Activated CD8-positive, alpha-beta memory T cell treated with anti-CD3 and anti-CD28 coated beads, Interleukin-2, amount 10 ng/mL, durations not matched to agents 7 days and 5 days (primary cell): ENCODE results near the gene IRAK3. TPM values are rescaled to one million over a fixed set of nuclear protein-coding genes. Genes with fewer than 3 reads are reported as not detected.
"Not testable (repeated sequence)": the region's sequence is repeated elsewhere in the genome, so short reads cannot be mapped to it uniquely, and the experiment has no call there.

Experiments used
- ATAC-seq: fragments of 150-1000 bp; cut with Tn5 transposase; one replicate; pipeline ENCODE4 v1.10.0; 2021; ENCODE audit warnings: moderate library complexity
- CTCF ChIA-PET: fragments of 350-600 bp; sonication (Branson Sonifier 250); formaldehyde crosslinking; loops from one replicate; lab custom pipeline; 2021; ENCODE audit warnings: antibody characterized with exemption; lab: Charles Lee
- DNase-seq: peaks from one replicate; pipeline ENCODE4 v3.0.0-alpha.2; 2020
- H3K27ac Mint-ChIP-seq: one replicate; pipeline ENCODE4 v1.8.0; 2021; ENCODE audit warnings: mild to moderate bottlenecking, mixed read lengths
- H3K27me3 Mint-ChIP-seq: one replicate; pipeline ENCODE4 v1.8.0; 2021; ENCODE audit warnings: mixed read lengths
- H3K36me3 Mint-ChIP-seq: one replicate; pipeline ENCODE4 v1.8.0; 2021; ENCODE audit warnings: mild to moderate bottlenecking, mixed read lengths
- H3K4me1 Mint-ChIP-seq: one replicate; pipeline ENCODE4 v1.8.0; 2021; ENCODE audit warnings: mixed read lengths
- H3K4me3 Mint-ChIP-seq: one replicate; pipeline ENCODE4 v1.8.0; 2021; ENCODE audit warnings: mild to moderate bottlenecking, moderate library complexity, mixed read lengths
- H3K9me3 Mint-ChIP-seq: one replicate; pipeline ENCODE4 v1.8.0; 2022; ENCODE audit warnings: low read depth, mixed read lengths
- total RNA-seq, 2 experiments: library from RNA; stranded (reverse); gene quantifications; one replicate each; pipeline ENCODE4 v1.2.3, GENCODE V29; 2021

IRAK3 gene
- total RNA-seq, 2 experiments from 2014 or later, result 0.20 to 0.52 TPM

GRCh38 chr12:66288121-66288520, 99.1 kb downstream of the IRAK3 start:
- DNase-seq, result peak; percentile 72
- Mint-ChIP-seq H3K27me3 (no peaks in the 10 kb centered on the region), H3K9me3 (peaks cover 2% of the 10 kb centered on the region), H3K4me1 (peaks cover 63% of the 10 kb centered on the region), H3K27ac (peak overlapping the region; percentile 93), H3K36me3 (peaks cover 29% of the 10 kb centered on the region), H3K4me3 (peak overlapping the region; percentile 46)
- CTCF ChIA-PET, result interaction anchor here (0.9 to 1.2 kb wide), 5 partner anchors 9 to 120 kb away, joined by 3 to 8 read pairs (median 5); partner anchors contain the start of gene HELB
- peak; percentile 86 for ATAC-seq

- H3K4me3 Mint-ChIP-seq, result no peak overlapping the region
- H3K27ac Mint-ChIP-seq, result peak overlapping the region; percentile 93
- H3K4me1 Mint-ChIP-seq, result peaks cover 63% of the 10 kb centered on the region
- H3K36me3 Mint-ChIP-seq, result peaks cover 32% of the 10 kb centered on the region
- peaks cover 2% of the 10 kb centered on the region for H3K9me3 Mint-ChIP-seq
- ATAC-seq (no peak), DNase-seq (no peak)
- CTCF ChIA-PET, result interaction anchor here (0.6 kb wide), 1 partner anchor 154 kb away, joined by 3 read pairs; no protein-coding TSS in a partner anchor
- H3K27me3 Mint-ChIP-seq, result no peaks in the 10 kb centered on the region
Measured at GRCh38 chr12:66289485-66289884, 100.5 kb downstream of the IRAK3 start.

- Mint-ChIP-seq H3K4me1 (peaks cover 63% of the 10 kb centered on the region), H3K27ac (peak overlapping the region; percentile 93), H3K4me3 (peak overlapping the region; percentile 29), H3K9me3 (peaks cover 2% of the 10 kb centered on the region), H3K27me3 (no peaks in the 10 kb centered on the region), H3K36me3 (peaks cover 32% of the 10 kb centered on the region)
- DNase-seq (peak; percentile 69), ATAC-seq (peak; percentile 77)
- CTCF ChIA-PET, result interaction anchor here (1.2 kb wide), 1 partner anchor 12 kb away, joined by 3 read pairs; the partner anchor contains the start of gene HELB
Measured at GRCh38 chr12:66290716-66291200, 101.7 kb downstream of the IRAK3 start.

- H3K27ac Mint-ChIP-seq, result no peak overlapping the region
- peaks cover 2% of the 10 kb centered on the region for H3K9me3 Mint-ChIP-seq
- CTCF ChIA-PET, result no interaction called here
- no peak overlapping the region for H3K4me3 Mint-ChIP-seq
- H3K27me3 Mint-ChIP-seq, result no peaks in the 10 kb centered on the region
- H3K36me3 Mint-ChIP-seq, result peaks cover 10% of the 10 kb centered on the region
- peaks cover 37% of the 10 kb centered on the region for H3K4me1 Mint-ChIP-seq
- no peak for DNase-seq
- no peak for ATAC-seq
Measured at GRCh38 chr12:66296176-66296683, 107.2 kb downstream of the IRAK3 start.

GRCh38 chr12:66297080-66297479, 108.1 kb downstream of the IRAK3 start:
- H3K4me1 Mint-ChIP-seq, result peaks cover 34% of the 10 kb centered on the region
- peaks cover 2% of the 10 kb centered on the region for H3K9me3 Mint-ChIP-seq
- H3K27ac Mint-ChIP-seq, result no peak overlapping the region
- no peaks in the 10 kb centered on the region for H3K27me3 Mint-ChIP-seq
- DNase-seq (no peak), ATAC-seq (no peak)
- no peak overlapping the region for H3K4me3 Mint-ChIP-seq
- H3K36me3 Mint-ChIP-seq, result peaks cover 6% of the 10 kb centered on the region
- CTCF ChIA-PET, result no interaction called here

- H3K36me3 Mint-ChIP-seq, result peaks cover 8% of the 10 kb centered on the region
- CTCF ChIA-PET, result interaction anchor here (1.0 kb wide), 1 partner anchor 111 kb away, joined by 3 read pairs; no protein-coding TSS in a partner anchor
- no peak for ATAC-seq
Measured at GRCh38 chr12:66297923-66298322, 108.9 kb downstream of the IRAK3 start.

GRCh38 chr12:66301944-66302826, 113.2 kb downstream of the IRAK3 start, which contains the start of gene HELB:
Gene HELB (plus strand): TSS chr12:66302493. CDS start chr12:66302604, 111 bp downstream.
- Mint-ChIP-seq H3K36me3 (peaks cover 37% of the 10 kb centered on the region), H3K9me3 (no peaks in the 10 kb centered on the region), H3K27ac (peak within 1 kb of the TSS; percentile 100), H3K27me3 (no peaks in the 10 kb centered on the region), H3K4me3 (peak within 1 kb of the TSS; percentile 100), H3K4me1 (peaks cover 46% of the 10 kb centered on the region)
- DNase-seq (peak; percentile 99), ATAC-seq (peak; percentile 87)
- CTCF ChIA-PET, result interaction anchor here (0.8 to 3.4 kb wide), 7 partner anchors 11 to 157 kb away, joined by 3 to 17 read pairs (median 7); partner anchors contain the start of gene TMBIM4

More at GRCh38 chr12:66297923-66298322, 108.9 kb downstream of the IRAK3 start:
- H3K9me3 Mint-ChIP-seq, result peaks cover 2% of the 10 kb centered on the region
- no peaks in the 10 kb centered on the region for H3K27me3 Mint-ChIP-seq
- H3K4me3 Mint-ChIP-seq, result no peak overlapping the region
- DNase-seq, result no peak
- H3K4me1 Mint-ChIP-seq, result peaks cover 29% of the 10 kb centered on the region
- no peak overlapping the region for H3K27ac Mint-ChIP-seq

GRCh38 chr12:66302827-66303169, 113.8 kb downstream of the IRAK3 start:
- no peak for DNase-seq
- Mint-ChIP-seq H3K4me3 (peak overlapping the region; percentile 100), H3K27ac (peak overlapping the region; percentile 100), H3K36me3 (peaks cover 41% of the 10 kb centered on the region), H3K27me3 (no peaks in the 10 kb centered on the region), H3K9me3 (no peaks in the 10 kb centered on the region), H3K4me1 (peaks cover 45% of the 10 kb centered on the region)
- ATAC-seq, result no peak
- CTCF ChIA-PET, result interaction anchor here (0.7 to 3.4 kb wide), 7 partner anchors 12 to 157 kb away, joined by 3 to 17 read pairs (median 7); partner anchors contain the start of gene TMBIM4

- ATAC-seq (peak; percentile 58), DNase-seq (peak; percentile 57)
- Mint-ChIP-seq H3K36me3 (peaks cover 46% of the 10 kb centered on the region), H3K27ac (peak overlapping the region; percentile 100), H3K4me3 (peak overlapping the region; percentile 100), H3K4me1 (peaks cover 48% of the 10 kb centered on the region)
- CTCF ChIA-PET, result interaction anchor here (0.7 to 3.4 kb wide), 7 partner anchors 15 to 134 kb away, joined by 3 to 17 read pairs (median 7); partner anchors contain the start of gene TMBIM4
- not testable (repeated sequence) for H3K27me3 Mint-ChIP-seq, H3K9me3 Mint-ChIP-seq
Measured at GRCh38 chr12:66303316-66303804, 114.3 kb downstream of the IRAK3 start.

Other genes starting within 250 kb of the IRAK3 start
- gene LLPH, start 58.5 kb upstream of the IRAK3 start, total RNA-seq, result 10 to 100 TPM; 35.3 to 40.3 TPM
- gene TMBIM4, start 19.2 kb upstream of the IRAK3 start, total RNA-seq, result 10 to 100 TPM; 50.5 to 64.5 TPM
- 10 to 100 TPM; 19.1 to 34.6 TPM for gene HELB, start 113.3 kb downstream of the IRAK3 start, total RNA-seq